ENCODE measurements around the gene HS3ST4. TPM values are rescaled to one million over a fixed set of nuclear protein-coding genes. Genes with fewer than 3 reads are reported as not detected.

Gene HS3ST4
- total and polyA plus RNA-seq, 10 of the 15 experiments (the other 5 are each of a cell fraction or from before 2014, with no cell fraction given), result 0.05 TPM; not detected in 9

DNA sequence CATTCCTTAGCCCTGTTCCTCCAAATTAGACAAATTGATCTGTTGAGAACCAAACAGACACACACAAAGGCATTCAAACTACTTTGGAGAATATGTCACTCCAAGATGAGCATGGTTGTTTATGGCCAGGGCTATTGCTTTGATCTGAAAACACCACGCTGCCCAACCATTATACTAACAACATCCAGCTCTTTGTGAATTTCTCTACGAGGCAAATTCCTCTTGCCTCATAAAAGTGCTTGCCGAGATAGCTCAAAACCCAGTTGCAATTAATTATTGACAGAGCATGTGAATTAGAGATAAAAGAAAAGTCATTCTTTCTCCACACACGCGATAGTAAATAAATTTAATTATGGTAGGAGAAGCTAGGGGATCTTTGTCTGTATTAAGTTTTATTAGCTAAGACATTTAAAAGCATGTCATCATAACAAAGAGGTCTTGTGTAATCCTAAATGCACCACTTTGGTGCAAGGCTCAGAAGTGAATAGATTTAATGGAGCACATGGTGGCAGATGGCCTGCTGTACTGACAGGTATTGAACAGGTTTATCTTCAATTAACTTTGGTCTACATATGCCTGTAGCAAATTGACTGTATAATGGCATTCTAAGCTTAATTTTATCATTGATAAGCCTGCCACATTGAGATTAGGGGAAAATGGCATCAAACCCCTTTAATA lies 441.8 kb downstream of the HS3ST4 start:
- Histone ChIP-seq H3K9me3 (replicated peaks; ENCODE audit: control insufficient read depth, insufficient read depth, low read length) (no peaks in the 10 kb centered on the region), H3K36me3 (ENCODE audit: control insufficient read depth in 2 of 2, insufficient read depth in 2 of 2, low read length in 1 of 2) (no peaks in the 10 kb centered on the region), H3K27me3 (replicated peaks in 1 of 2; ENCODE audit: control insufficient read depth in 2 of 2, insufficient read depth in 2 of 2, low read length in 1 of 2) (no peaks in the 10 kb centered on the region), H3K4me1 (ENCODE audit: control insufficient read depth, insufficient read depth, low read length) (no peaks in the 10 kb centered on the region), H2AFZ (ENCODE audit: control insufficient read depth, low read depth, low read length) (no peak overlapping the region), H3K4me2 (ENCODE audit: control insufficient read depth, insufficient read depth) (no peak overlapping the region), H3K9ac (ENCODE audit: control insufficient read depth, insufficient read depth, low read length) (no peak overlapping the region), H4K20me1 (ENCODE audit: control insufficient read depth, insufficient read depth) (no peaks in the 10 kb centered on the region), H3K27ac (ENCODE audit: control insufficient read depth, insufficient read depth) (no peak overlapping the region), H3K79me2 (ENCODE audit: control insufficient read depth, insufficient read depth, low read length) (no peaks in the 10 kb centered on the region), H3K4me3 (no peak overlapping the region)
- ATAC-seq (no peak), FAIRE-seq (no peak), DNase-seq (ENCODE audit: low read depth, low spot score) (no peak)
- RAD21 ChIA-PET (ENCODE audit: unreplicated experiment), result no interaction called here
- POLR2A ChIA-PET, result no interaction called here
- in situ Hi-C loops (cut with MboI) (no loop called here), intact Hi-C loops (cut with micrococcal nuclease; ENCODE audit: unreplicated experiment) (no loop called here)
- BruUV-seq (replicated peaks), result no TSS peak
- SMC1A ChIA-PET (ENCODE audit: uncharacterized antibody, unreplicated experiment), result interaction anchor here (0.5 kb wide), 1 partner anchor 1116 kb away, joined by 3 read pairs; no protein-coding TSS in a partner anchor
- CTCF ChIA-PET, result no interaction called here
- WGBS (ENCODE audit: insufficient coverage, insufficient replicate concordance, low lambda C conversion rate, missing lambda C conversion rate), result 46% methylated on average over 5 of the region's 5 CpGs
- TF ChIP-seq GABPA (IDR thresholded peaks at IDR 0.05; ENCODE audit: low read depth) (no peak), ZZZ3 (IDR thresholded peaks at IDR 0.05; ENCODE audit: control insufficient read depth, insufficient read length, low read depth) (no peak), ESRRA (IDR thresholded peaks at IDR 0.05; ENCODE audit: low read length) (no peak), MTA2 (IDR thresholded peaks at IDR 0.05; ENCODE audit: low read depth) (no peak), TAF1 (IDR thresholded peaks at IDR 0.05; ENCODE audit: borderline replicate concordance, low read depth, low read length) (no peak), TBL1XR1 (IDR thresholded peaks at IDR 0.05; ENCODE audit: low read depth, low read length) (no peak), TCF12 (IDR thresholded peaks at IDR 0.05; ENCODE audit: low read depth, low read length) (no peak)
- TF ChIP-seq, protein P1, sequence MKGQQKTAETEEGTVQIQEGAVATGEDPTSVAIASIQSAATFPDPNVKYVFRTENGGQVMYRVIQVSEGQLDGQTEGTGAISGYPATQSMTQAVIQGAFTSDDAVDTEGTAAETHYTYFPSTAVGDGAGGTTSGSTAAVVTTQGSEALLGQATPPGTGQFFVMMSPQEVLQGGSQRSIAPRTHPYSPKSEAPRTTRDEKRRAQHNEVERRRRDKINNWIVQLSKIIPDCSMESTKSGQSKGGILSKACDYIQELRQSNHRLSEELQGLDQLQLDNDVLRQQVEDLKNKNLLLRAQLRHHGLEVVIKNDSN (IDR thresholded peaks at IDR 0.05; ENCODE audit: borderline replicate concordance, extremely low read length, insufficient read depth, low read depth, low read length), result no peak
- TF ChIP-seq, protein P2, sequence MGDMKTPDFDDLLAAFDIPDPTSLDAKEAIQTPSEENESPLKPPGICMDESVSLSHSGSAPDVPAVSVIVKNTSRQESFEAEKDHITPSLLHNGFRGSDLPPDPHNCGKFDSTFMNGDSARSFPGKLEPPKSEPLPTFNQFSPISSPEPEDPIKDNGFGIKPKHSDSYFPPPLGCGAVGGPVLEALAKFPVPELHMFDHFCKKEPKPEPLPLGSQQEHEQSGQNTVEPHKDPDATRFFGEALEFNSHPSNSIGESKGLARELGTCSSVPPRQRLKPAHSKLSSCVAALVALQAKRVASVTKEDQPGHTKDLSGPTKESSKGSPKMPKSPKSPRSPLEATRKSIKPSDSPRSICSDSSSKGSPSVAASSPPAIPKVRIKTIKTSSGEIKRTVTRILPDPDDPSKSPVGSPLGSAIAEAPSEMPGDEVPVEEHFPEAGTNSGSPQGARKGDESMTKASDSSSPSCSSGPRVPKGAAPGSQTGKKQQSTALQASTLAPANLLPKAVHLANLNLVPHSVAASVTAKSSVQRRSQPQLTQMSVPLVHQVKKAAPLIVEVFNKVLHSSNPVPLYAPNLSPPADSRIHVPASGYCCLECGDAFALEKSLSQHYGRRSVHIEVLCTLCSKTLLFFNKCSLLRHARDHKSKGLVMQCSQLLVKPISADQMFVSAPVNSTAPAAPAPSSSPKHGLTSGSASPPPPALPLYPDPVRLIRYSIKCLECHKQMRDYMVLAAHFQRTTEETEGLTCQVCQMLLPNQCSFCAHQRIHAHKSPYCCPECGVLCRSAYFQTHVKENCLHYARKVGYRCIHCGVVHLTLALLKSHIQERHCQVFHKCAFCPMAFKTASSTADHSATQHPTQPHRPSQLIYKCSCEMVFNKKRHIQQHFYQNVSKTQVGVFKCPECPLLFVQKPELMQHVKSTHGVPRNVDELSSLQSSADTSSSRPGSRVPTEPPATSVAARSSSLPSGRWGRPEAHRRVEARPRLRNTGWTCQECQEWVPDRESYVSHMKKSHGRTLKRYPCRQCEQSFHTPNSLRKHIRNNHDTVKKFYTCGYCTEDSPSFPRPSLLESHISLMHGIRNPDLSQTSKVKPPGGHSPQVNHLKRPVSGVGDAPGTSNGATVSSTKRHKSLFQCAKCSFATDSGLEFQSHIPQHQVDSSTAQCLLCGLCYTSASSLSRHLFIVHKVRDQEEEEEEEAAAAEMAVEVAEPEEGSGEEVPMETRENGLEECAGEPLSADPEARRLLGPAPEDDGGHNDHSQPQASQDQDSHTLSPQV (IDR thresholded peaks at IDR 0.05), result no peak
- TF ChIP-seq, protein P3, sequence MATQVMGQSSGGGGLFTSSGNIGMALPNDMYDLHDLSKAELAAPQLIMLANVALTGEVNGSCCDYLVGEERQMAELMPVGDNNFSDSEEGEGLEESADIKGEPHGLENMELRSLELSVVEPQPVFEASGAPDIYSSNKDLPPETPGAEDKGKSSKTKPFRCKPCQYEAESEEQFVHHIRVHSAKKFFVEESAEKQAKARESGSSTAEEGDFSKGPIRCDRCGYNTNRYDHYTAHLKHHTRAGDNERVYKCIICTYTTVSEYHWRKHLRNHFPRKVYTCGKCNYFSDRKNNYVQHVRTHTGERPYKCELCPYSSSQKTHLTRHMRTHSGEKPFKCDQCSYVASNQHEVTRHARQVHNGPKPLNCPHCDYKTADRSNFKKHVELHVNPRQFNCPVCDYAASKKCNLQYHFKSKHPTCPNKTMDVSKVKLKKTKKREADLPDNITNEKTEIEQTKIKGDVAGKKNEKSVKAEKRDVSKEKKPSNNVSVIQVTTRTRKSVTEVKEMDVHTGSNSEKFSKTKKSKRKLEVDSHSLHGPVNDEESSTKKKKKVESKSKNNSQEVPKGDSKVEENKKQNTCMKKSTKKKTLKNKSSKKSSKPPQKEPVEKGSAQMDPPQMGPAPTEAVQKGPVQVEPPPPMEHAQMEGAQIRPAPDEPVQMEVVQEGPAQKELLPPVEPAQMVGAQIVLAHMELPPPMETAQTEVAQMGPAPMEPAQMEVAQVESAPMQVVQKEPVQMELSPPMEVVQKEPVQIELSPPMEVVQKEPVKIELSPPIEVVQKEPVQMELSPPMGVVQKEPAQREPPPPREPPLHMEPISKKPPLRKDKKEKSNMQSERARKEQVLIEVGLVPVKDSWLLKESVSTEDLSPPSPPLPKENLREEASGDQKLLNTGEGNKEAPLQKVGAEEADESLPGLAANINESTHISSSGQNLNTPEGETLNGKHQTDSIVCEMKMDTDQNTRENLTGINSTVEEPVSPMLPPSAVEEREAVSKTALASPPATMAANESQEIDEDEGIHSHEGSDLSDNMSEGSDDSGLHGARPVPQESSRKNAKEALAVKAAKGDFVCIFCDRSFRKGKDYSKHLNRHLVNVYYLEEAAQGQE (IDR thresholded peaks at IDR 0.05; ENCODE audit: low read depth, low read length), result no peak
- TF ChIP-seq, protein P4, sequence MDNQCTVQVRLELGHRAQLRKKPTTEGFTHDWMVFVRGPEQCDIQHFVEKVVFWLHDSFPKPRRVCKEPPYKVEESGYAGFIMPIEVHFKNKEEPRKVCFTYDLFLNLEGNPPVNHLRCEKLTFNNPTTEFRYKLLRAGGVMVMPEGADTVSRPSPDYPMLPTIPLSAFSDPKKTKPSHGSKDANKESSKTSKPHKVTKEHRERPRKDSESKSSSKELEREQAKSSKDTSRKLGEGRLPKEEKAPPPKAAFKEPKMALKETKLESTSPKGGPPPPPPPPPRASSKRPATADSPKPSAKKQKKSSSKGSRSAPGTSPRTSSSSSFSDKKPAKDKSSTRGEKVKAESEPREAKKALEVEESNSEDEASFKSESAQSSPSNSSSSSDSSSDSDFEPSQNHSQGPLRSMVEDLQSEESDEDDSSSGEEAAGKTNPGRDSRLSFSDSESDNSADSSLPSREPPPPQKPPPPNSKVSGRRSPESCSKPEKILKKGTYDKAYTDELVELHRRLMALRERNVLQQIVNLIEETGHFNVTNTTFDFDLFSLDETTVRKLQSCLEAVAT (IDR thresholded peaks at IDR 0.05), result no peak
- TF ChIP-seq, protein P5, sequence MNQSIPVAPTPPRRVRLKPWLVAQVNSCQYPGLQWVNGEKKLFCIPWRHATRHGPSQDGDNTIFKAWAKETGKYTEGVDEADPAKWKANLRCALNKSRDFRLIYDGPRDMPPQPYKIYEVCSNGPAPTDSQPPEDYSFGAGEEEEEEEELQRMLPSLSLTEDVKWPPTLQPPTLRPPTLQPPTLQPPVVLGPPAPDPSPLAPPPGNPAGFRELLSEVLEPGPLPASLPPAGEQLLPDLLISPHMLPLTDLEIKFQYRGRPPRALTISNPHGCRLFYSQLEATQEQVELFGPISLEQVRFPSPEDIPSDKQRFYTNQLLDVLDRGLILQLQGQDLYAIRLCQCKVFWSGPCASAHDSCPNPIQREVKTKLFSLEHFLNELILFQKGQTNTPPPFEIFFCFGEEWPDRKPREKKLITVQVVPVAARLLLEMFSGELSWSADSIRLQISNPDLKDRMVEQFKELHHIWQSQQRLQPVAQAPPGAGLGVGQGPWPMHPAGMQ (IDR thresholded peaks at IDR 0.05; ENCODE audit: borderline replicate concordance), result no peak

Measured in GM12878 (cell line).